B cell (primary cell): ENCODE measurements around the gene MYL6B. TPM values are rescaled to one million over a fixed set of nuclear protein-coding genes. Genes with fewer than 3 reads are reported as not detected.

Source experiments
- ATAC-seq: fragments of 200-7000 bp; cut with Tn5 transposase; one replicate; pipeline ENCODE4 v1.10.0; 2021; ENCODE audit warnings: low read depth, mild to moderate bottlenecking, moderate number of reproducible peaks, moderate library complexity
- CTCF ChIA-PET: fragments of 350-600 bp; sonication (Branson Sonifier 250); formaldehyde crosslinking; loops from one replicate; lab custom pipeline; 2021; ENCODE audit warnings: antibody characterized with exemption, inconsistent platforms; lab: Charles Lee
- POLR2A ChIA-PET: fragments of 350-600 bp; sonication (Branson Sonifier 250); formaldehyde crosslinking; loops from one replicate; lab custom pipeline; 2021; ENCODE audit warnings: antibody characterized with exemption; lab: Charles Lee
- DNase-seq: peaks from one replicate; pipeline ENCODE4 v3.0.0; 2013
- H2AFZ ChIP-seq: 2 replicates; pipeline ENCODE4 v1.6.1; 2012; ENCODE audit warnings: mild to moderate bottlenecking, low read depth, low read length; ENCODE audit not compliant: insufficient read depth, poor library complexity, severe bottlenecking
- H3K27ac ChIP-seq, 2 donors: 1 replicate in 1 of 2; 2 replicates in 1 of 2; pipeline ENCODE4 v1.5.1; 2012 to 2013; ENCODE audit warnings: low read length in 2 of 2, mild to moderate bottlenecking in 2 of 2, moderate library complexity in 1 of 2
- H3K27me3 ChIP-seq, 4 experiments: fragments of 200-600 bp in 1 of 4; sonication (generic) in 1 of 4; replicated peaks in 1 of 4; 1 replicate in 2 of 4; 2 replicates in 2 of 4; pipeline versions ENCODE4 v1.6.1 to v1.7.0; 2013 to 2016; ENCODE audit warnings: low read length in 3 of 4, mild to moderate bottlenecking in 2 of 4, mixed read lengths in 1 of 4, moderate library complexity in 1 of 4; ENCODE audit not compliant: insufficient read depth in 4 of 4, control insufficient read depth in 3 of 4; ENCODE audit errors: control extremely low read depth in 1 of 4
- H3K36me3 ChIP-seq, 2 experiments: replicated peaks in 1 of 2; 1 replicate in 1 of 2; 2 replicates in 1 of 2; pipeline versions ENCODE4 v1.6.1 to v1.7.1; 2013; ENCODE audit warnings: low read length in 1 of 2; ENCODE audit not compliant: insufficient read depth in 2 of 2, control insufficient read depth in 1 of 2; ENCODE audit errors: control extremely low read depth in 1 of 2, extremely low read depth in 1 of 2
- H3K4me1 ChIP-seq, 2 donors: fragments of 200-600 bp in 1 of 2; sonication (generic) in 1 of 2; 1 replicate in 1 of 2; 2 replicates in 1 of 2; pipeline versions ENCODE4 v1.5.1 to v1.6.1; 2013 to 2017; ENCODE audit warnings: low read length in 2 of 2; ENCODE audit not compliant: control insufficient read depth in 2 of 2, insufficient read depth in 2 of 2
- H3K4me2 ChIP-seq: replicated peaks from 2 replicates; pipeline ENCODE3; 2012; ENCODE audit warnings: mild to moderate bottlenecking, low read depth, low read length; ENCODE audit not compliant: poor library complexity, severe bottlenecking
- H3K4me3 ChIP-seq, 5 experiments: fragments of 200-600 bp in 1 of 5; sonication (generic) in 1 of 5; 1 replicate in 3 of 5; 2 replicates in 2 of 5; pipeline versions ENCODE4 v1.5.1 to v1.7.0; 2011 to 2016; ENCODE audit warnings: low read length in 4 of 5, mild to moderate bottlenecking in 4 of 5, low read depth in 2 of 5, control low read depth in 1 of 5, moderate library complexity in 1 of 5; ENCODE audit not compliant: insufficient read depth in 1 of 5; ENCODE audit errors: control extremely low read depth in 1 of 5, extremely low read depth in 1 of 5
- H3K79me2 ChIP-seq: fragments of 200-600 bp; sonication (generic); one replicate; pipeline ENCODE4 v1.6.0; 2016; ENCODE audit warnings: low read length; ENCODE audit not compliant: control insufficient read depth, insufficient read depth
- H3K9ac ChIP-seq: fragments of 200-600 bp; sonication (generic); 2 replicates; pipeline ENCODE4 v1.6.1; 2017; ENCODE audit warnings: mild to moderate bottlenecking, low read length, moderate library complexity
- H3K9me3 ChIP-seq, 3 donors: one replicate each; pipeline versions ENCODE4 v1.6.1 to v1.7.1; 2013; ENCODE audit warnings: low read length in 2 of 3; ENCODE audit not compliant: control insufficient read depth in 2 of 3, insufficient read depth in 1 of 3; ENCODE audit errors: control extremely low read depth in 1 of 3
- H4K20me1 ChIP-seq: 2 replicates; pipeline ENCODE4 v1.6.0; 2012; ENCODE audit warnings: mild to moderate bottlenecking, low read length; ENCODE audit not compliant: insufficient read depth, control insufficient read depth, poor library complexity, severe bottlenecking
- H3K27ac Mint-ChIP-seq: one replicate; pipeline ENCODE4 v1.8.0; 2021; ENCODE audit warnings: mixed read lengths
- H3K27me3 Mint-ChIP-seq: one replicate; pipeline ENCODE4 v1.8.0; 2021; ENCODE audit warnings: mixed read lengths
- H3K4me1 Mint-ChIP-seq: one replicate; pipeline ENCODE4 v1.8.0; 2021; ENCODE audit warnings: mixed read lengths
- H3K4me3 Mint-ChIP-seq: one replicate; pipeline ENCODE4 v1.8.0; 2021; ENCODE audit warnings: mixed read lengths
- H3K9me3 Mint-ChIP-seq: one replicate; pipeline ENCODE4 v1.8.0; 2022; ENCODE audit warnings: mixed read lengths; ENCODE audit not compliant: insufficient read depth
- CTCF ChIP-seq: fragments of 200-600 bp; IDR thresholded peaks from one replicate; pipeline ENCODE4 v1.8.0; 2022; ENCODE audit warnings: antibody characterized with exemption, mild to moderate bottlenecking
- EZH2 ChIP-seq: IDR thresholded peaks from 2 replicates; pipeline ENCODE4 v1.6.1; 2012; ENCODE audit warnings: borderline replicate concordance, low read depth, mild to moderate bottlenecking, moderate library complexity, low read length; ENCODE audit not compliant: insufficient read depth, poor library complexity, severe bottlenecking
- WGBS: methylation state at CpG from one replicate; pipeline ENCODE4 v1.1.5; 2013; ENCODE audit warnings: missing lambda C conversion rate; ENCODE audit not compliant: insufficient coverage; 5-methylcytosine and 5-hydroxymethylcytosine counted together
- intact Hi-C: fragments of 100-400 bp; cut with micrococcal nuclease; formaldehyde crosslinking; loops from one replicate; pipeline ENCODE4 v1.10.0; 2022
- polyA plus RNA-seq: library from polyadenylated mRNA; depleted of rRNA; stranded (reverse); fragments of >200 nt; gene quantifications from 2 replicates; pipeline ENCODE4 v1.2.3, GENCODE V29; 2012
- total RNA-seq, 2 donors: library from RNA; stranded (reverse); fragments of 120-200 nt in 1 of 2; gene quantifications; 1 replicate in 1 of 2; 2 replicates in 1 of 2; pipeline versions ENCODE4 v1.2.3 to v1.2.4, GENCODE V29; 2013 to 2022

Gene MYL6B
- total and polyA plus RNA-seq, 2 donors (not counting 1 experiment from before 2014, with no cell fraction given): 25.7 to 27.8 TPM

GRCh38 chr12:56129206-56129941 lies 23.0 kb upstream of the MYL6B start:
- peak overlapping the region; percentile 60 to 64 for H3K27ac ChIP-seq
- ChIA-PET CTCF (interaction anchor here (1.4 to 13.8 kb wide), 5 partner anchors 11 to 61 kb away, joined by 4 to 247 read pairs (median 10); partner anchors contain the start of genes RPL41, SMARCC2 and ZC3H10), POLR2A (interaction anchor here (0.5 to 5.7 kb wide), 10 partner anchors 11 to 384 kb away, joined by 3 to 49 read pairs (median 8); partner anchors contain the start of genes MYL6, MYL6B, RNF41 and RPL41)
- Mint-ChIP-seq H3K9me3 (no peaks in the 10 kb centered on the region), H3K27ac (peak overlapping the region; percentile 98), H3K4me3 (peak overlapping the region; percentile 100), H3K27me3 (no peaks in the 10 kb centered on the region), H3K4me1 (peaks cover 61% of the 10 kb centered on the region)
- peaks cover 5 to 41% of the 10 kb centered on the region in 2 experiments for H3K36me3 ChIP-seq
- H3K27me3 ChIP-seq: no peaks in the 10 kb centered on the region
- peak overlapping the region; percentile 88 to 95 (median 92) for H3K4me3 ChIP-seq
- intact Hi-C loops: loop anchor here (5.0 kb wide), 1 partner anchor 132 kb away; the partner anchor contains the start of gene SUOX
- WGBS: under 1% methylated on average over 24 of the region's 29 CpGs
- peaks cover 35% of the 10 kb centered on the region for H4K20me1 ChIP-seq
- H2AFZ ChIP-seq: peak overlapping the region; percentile 78
- H3K79me2 ChIP-seq: peaks cover 53% of the 10 kb centered on the region
- ATAC-seq (peak; percentile 21), DNase-seq (peak; percentile 74)
- TF ChIP-seq EZH2 (no peak), CTCF (no peak)
- H3K4me1 ChIP-seq: peaks cover 46 to 54% of the 10 kb centered on the region in 2 donors
- peak overlapping the region; percentile 92 for H3K9ac ChIP-seq
- peak overlapping the region; percentile 96 for H3K4me2 ChIP-seq
- H3K9me3 ChIP-seq: no peaks in the 10 kb centered on the region
